CD4-positive, alpha-beta T cell treated with Interleukin-6 at 100 ng/mL for 8 hours (primary cell): Measurements from ENCODE around the gene SNX10.

Experiments used
- DNase-seq: peaks from one replicate; pipeline ENCODE4 v3.0.0-alpha.2; 2020; ENCODE audit warnings: mixed read lengths, low spot score

Gene SNX10

DNA sequence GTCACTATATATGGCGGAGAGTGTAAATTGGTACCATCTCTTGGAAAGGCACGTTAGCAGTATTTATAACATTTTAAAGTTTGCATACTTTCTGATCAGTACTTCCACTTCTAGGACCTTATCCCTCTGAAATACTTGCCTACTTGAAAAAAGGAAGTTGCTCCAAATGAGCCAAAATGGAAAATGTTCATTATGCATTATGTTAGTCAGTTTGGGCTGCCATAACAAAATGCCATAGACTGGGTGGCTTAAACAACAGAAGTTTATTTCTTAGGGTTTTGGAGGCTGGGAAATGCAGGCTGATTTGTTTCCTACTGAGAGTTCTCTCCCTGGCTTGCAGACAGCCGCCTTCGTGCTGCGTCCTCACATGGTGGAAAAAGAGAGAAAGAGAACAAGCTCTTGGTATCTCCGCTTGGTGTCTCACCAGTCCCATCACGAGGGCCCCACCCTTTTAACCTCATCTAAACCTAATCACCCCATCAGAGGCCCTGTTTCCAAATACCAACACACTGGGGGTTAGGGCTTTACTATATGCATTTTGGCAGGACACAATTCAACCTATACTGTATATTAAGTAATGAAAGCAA lies 6.9 kb downstream of the SNX10 start:
- DNase-seq: no peak

DNA sequence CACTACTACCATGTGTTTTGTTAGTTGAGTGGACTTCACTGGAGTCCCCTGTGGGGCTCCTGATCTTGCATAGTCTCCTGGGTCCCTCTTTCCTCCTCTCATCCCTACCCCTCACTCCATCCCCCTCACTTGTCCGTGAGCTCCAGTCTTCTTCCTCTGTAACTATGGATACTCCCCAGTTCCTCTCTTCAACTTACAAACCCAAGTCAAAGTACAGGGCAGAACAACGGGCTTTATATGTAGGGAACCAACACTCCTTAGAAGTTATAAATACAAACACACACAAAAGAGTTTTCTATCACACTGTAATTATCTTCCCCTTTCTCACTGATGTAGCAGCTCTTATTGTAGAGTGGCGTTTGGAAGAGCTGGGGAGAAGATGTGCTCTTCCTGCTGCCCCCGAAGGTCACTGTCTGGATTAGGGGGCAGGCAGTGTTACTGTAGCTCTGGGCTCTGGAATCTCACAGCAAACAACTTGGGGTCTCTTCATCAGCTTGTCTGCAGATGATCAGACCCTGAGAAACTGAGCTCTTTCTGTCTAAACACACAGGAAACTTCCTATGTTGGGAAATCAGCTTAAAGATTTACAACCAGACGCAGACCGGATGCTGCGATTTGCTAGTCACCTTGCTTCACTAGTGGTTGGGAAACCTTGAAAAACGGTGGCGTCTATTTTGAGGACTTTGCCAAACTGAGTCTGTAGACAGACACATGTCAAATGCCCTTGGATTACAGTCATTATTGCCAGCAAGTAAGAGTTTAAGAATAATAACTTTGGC lies 13.6 kb downstream of the SNX10 start:
- DNase-seq: peak; percentile 34

DNA sequence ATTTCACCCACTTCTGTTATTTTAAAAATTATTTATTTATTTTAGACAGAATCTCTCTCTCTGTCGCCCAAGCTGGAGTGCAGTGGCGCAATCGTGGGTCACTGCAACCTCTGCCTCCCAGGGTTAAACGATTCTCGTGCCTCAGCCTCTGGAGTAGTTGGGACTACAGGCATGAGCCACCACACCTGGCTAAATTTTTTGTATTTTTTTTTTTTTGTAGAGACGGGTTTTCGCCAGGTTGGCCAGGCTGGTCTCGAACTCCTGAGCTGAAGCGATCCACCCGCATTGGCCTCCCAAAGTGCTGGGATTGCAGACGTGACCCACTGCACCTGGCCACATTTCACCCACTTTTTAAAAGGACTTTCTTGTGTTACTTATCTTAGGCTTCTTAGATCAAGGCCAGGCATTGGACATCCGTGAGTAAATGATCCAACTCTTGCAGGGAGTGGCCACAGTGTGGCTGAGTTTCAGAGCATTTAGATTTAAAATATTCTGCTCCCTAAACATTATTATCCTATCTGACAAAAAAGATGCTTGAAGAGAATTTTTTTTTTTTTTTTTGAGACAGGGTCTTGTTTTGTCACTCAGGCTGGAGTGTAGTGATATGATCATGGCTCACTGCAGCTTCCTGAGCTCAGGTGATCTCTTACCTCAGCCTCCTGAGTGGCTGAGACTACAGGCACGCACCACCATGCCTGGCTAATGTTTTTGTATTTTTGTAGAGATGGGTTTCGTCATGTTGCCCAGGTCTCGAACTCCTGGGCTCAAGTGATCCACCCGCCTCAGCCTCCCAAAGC lies 14.4 kb downstream of the SNX10 start:
- no peak for DNase-seq

DNA sequence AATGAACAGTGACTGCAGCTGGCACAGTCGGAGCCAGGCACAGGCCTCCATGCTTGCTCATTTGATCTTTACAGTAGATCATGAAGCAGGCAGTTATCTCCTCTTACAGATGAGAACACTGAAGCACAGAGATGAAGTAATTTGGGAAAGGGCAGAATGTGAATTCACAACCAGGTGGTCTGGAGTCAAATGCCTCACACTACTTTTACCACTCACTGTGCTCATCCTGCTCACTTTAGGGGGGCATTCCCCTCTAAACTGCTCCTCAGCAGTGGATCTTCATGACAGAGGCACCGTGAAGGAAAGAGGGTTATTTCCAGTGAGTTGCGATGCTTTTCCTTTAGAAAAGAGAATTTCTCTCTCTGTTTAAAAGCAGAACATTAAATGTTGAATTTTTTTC lies 15.1 kb downstream of the SNX10 start:
- no peak for DNase-seq

DNA sequence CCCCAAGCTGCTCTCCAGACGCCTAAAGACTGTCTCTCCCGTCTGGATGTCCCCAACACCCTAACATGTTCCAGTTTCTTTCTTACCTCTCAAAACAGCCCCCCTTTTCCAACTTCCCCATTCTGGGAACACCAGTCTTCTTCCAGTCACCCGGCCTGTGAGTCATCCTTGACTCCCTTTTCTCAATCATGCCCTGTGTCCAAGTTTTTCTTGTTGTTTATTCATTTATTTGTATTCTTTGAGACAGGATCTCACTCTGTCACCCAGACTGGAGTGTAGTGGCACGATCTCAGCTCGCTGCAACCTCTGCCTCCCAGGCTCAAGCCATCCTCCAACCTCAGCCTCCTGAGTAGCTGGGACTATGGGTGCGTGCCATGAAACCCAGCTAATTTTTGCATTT lies 15.6 kb downstream of the SNX10 start:
- DNase-seq: no peak

DNA sequence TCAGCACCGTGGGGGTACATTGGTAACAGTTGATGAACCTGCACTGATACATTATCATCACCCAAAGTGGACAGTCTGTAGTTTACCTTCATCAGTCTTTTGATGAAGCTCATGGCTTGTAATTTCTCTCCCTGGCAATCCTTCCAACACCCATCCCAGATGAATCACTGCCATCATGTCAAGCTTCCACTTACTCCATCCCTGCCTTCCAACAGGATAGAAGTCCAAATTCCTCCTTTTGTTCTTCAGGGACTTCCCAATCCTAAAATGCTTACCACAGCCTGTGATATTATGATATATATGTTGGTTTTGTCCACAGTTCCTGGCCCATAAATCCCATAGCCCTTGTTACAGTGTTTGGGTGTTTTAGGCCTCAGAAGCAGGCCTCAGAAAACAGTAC lies 16.1 kb downstream of the SNX10 start:
- no peak for DNase-seq

DNA sequence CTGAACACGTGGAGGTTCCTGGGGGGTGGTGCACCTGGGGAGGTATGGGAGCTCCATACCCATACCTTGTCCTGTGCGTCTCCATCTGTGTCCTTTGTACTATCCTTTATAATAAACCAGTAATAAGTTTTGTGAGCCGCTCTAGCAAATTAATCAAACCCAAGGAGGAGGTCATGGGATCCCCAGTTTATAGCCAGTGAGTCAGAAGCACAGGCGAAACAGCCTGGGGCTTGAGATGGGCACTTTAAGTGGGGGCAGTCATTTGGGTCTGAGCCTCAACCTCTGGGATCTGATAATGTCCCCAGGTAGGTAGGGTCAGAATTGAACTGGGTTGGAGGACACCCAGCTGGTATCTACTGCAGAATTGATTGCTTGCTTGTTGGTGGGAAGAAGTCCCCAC lies 16.9 kb downstream of the SNX10 start:
- DNase-seq: no peak

DNA sequence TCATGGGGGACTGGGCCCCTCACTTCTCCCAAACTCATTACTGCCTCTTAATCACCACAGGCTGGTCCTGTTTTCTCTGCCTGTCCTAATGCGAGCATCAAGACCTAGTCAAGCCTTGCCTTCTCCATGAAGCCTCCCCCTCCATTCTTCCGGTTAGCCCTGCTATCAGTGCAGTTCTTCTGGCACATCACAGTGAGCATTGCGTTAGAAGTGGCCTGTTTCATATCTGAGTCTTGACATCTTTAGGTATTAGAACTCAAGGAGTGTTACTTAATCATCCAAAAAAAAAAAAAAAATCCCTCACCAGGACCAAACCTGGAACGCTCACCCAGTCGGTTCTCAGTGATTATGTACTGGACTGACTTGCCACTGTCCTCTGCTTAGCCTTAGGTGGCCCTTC lies 17.4 kb downstream of the SNX10 start:
- DNase-seq: no peak

DNA sequence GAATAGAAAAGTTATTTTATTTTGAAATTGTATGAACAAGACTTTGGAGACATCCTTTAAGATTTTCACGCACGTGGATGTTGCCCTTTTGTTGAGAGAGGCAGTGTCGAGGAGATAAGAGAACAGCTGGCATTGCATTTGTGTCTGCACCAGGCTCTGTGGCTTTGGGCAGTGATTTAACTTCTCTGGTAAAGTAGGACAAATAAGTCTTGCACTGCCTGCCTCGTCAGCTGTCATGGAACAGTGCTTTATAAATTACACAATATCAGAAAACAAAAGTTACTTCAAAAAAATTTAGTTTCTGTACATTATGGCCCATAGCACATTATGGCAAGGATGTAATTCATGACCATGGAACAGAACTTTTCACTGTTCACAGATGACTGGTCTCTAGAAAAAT lies 20.1 kb downstream of the SNX10 start:
- no peak for DNase-seq

DNA sequence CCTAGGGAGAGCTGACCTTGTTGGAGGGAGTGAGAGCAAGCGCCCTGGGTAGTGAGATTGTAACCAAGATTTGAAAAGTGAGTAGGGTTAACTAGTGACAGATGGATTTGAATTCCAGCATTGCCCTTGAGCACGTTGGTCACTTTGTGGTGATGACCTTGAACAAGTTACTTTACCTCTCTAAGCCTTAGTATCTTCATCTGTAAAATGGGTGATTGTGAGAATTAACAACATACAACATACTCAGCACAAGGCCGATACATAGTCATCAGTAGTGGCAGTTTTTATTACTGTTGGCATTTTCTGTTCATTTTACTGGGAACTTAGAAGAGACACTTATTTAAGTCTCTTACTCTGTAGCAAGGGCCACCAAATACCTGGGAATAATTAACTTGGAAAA lies 25.5 kb downstream of the SNX10 start:
- no peak for DNase-seq

DNA sequence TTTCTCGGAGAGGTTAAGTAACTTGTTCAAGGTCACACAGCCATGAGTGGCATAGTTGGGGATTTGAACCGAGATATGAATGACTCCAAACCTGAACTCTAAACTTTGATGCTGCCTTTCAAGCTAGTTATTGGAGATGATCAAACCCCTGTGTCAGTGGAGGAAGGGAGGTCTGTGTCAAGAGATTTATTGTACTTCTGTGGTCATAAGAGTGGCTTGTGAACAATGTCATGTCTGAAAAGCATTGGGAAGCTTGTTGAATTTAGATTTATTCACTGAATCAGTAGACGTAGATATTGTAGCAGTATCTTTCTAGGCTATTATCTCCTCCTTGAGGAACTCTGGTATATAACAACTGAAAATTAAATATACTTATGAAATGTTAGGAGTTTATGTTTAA lies 27.3 kb downstream of the SNX10 start:
- no peak for DNase-seq

DNA sequence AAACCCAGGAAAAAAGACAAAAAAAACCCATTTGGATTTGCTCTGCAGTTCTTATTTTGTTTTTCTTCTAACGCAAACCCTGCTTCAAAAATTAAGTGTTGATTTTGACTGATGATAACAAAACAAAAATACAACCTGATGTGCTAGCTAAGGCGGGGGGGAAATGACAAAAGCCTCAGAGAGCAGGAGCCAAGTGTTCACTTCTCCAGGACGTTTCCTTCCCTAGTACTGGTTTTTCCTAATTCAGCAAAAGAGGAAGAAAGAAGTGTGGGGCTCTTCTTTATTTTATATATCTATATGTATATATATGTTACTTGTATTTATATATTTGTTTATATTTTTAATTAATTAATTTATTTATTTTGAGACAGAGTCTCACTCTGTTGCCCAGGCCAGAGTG lies 28.0 kb downstream of the SNX10 start:
- no peak for DNase-seq

DNA sequence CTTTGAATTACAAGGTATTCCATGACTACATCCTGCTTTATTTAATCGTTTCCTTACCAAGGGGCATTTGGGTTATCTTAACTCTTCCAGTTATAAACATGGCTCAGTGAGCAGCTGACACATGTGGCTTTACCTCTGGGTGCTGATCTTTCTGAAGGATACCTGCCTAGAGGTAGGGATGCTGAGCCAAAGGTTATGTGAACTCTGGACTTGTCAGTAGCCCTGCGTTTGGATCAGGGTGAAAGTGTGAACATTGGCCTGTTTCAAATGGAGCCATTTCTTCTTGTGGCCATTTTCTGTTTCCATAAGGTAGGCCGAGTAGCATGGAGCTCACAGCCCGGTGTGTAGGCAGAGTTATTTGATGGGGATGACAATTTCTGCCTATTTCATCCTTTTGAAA lies 29.2 kb downstream of the SNX10 start:
- no peak for DNase-seq

DNA sequence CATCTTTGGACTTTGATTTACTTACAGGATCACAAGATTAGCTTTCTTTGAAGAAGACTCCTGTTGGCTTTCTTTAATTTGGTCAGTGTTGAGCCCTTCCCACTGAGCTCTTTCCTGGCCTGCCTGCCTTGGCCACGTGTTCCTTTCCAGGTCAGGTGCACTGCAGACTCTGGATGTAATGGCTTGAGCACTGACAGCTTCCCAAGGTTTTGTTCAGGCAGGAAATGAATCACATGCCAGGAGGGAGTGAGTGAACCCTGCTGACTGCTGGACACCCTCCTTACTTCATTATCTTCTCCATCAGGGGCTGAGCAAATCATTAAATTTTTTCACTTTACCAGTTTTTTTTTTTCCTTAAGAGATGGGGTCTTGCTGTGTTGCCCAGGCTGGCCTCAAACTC lies 29.8 kb downstream of the SNX10 start:
- no peak for DNase-seq

DNA sequence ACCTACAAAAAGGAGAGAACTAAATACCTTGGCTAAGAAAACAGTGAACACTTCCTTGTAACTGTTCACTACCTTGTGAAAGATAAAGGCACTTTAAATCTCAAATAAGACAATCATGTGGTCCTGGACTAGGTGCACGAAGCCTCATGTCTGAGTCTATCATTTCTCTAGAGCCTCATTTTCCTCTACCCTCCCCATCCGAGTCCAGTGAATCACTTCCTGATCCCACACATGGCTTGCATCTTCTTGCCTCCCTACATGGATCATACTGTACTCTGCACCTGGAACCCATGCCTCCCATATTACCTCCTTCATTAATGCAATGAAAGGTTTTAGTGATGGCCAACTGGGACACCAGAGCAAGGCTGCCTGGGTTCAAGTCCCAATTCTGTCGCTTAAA lies 34.5 kb downstream of the SNX10 start:
- DNase-seq: no peak

DNA sequence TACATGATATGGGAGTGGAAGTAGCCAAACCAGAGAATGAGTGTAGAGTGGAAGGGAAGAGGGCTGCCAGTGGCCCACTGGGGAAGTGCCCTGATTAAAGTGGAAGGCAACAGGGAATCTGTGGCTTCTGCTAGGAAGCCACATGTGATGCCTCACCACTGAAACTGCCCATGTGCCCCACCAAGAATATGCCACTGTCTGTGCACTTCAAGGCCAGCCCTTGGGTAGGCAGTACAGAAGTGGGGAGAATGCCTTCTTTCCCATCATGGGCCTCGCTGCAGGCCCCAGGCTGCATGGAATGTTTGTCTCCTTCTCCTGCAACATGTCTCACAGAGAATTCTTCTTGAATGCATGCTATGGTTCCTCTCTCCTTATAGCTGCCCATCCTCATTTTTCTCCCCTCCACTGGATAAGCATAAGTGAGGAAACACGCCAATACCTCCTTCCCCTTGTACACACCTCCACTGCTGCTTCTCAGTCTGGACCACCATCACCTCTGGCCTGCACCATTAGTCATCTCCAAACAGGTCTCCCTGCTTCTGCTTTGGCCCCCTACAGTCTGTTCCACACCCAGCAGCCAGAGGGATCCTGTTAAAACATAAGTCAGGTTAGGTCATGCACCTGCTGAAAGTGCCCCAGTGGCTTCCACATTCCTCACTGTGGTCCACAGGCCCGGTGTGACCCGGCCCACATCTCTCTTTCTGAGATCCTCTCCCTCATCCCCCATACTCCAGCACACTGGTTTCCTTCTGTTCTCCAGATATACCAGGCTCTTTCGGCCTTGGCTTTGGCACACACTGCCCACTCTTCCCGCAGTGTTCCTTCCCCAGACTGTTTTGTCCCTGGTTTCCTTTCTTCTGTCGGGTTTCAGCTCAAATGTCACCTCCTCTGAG lies 37.1 kb downstream of the SNX10 start:
- DNase-seq: no peak

DNA sequence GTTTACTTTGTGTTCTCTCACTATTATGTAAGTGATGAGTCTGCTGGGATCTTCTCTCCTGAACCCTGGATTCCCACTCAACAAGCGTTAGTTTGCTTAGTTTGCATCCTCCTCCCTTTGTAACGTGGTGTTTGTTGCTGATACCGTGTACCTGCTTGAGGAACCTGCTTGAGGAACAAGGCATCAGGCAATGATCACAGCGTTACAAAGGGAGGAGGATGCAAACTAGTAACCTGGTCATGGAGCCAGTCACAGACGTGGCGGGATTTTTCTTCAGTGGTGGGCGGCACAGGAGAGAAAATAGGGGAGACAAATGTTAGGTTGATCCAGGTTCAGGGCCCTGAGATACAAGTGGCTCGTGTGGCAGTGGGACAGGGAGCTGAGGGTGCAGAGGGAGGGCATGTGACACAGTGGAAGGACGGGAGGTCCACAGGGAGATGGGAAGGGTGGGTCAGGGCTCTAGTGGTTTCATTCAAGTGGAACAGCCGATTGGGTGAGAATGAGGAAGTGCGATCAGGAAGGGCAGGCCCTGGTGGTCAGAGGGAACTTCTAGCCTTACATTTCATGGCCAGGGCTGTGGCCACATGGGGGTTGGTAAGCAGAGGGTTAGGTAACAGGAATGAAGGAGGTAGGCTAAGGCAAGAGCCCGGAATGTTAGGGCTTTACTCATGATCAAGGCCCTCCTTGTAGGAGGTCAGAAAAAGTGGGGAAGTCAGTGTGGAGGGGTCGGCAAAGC lies 38.0 kb downstream of the SNX10 start:
- DNase-seq: no peak

DNA sequence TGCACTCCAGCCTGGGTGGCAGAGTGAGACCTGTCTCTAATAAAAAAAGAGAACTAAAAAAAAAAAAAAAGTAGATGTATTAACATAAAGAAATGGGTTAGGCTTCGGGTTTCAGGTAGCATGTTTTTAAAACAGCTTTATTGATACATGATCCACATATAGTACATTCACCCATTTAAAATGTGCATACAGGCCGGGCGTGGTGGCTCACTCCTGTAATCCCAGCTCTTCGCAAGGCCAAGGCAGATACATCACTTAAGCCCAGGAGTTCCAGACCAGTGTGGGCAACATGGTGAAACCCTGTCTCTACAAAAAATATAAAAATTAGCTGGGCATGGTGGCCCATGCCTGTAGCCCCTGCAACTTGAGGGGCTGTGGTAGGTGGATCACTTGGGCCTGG lies 39.5 kb downstream of the SNX10 start:
- DNase-seq: no peak

DNA sequence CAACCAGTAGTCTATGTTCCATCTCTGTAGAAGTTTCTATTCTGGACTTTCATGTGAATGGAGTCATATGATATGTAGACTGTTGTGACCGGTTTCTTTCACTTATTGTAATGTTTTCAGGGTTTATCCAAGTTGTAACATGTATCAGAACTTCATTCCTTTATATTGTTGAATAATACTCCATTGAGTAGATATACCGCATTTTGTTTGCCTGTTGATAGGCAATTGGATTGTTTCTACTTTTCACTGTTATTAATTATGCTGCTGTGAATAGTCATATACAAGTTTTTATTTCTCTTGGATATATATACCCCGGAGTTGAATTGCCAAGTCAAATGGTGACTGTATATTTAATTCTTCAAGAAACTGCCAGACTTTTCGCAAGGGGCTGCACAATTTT lies 40.1 kb downstream of the SNX10 start:
- DNase-seq: no peak

DNA sequence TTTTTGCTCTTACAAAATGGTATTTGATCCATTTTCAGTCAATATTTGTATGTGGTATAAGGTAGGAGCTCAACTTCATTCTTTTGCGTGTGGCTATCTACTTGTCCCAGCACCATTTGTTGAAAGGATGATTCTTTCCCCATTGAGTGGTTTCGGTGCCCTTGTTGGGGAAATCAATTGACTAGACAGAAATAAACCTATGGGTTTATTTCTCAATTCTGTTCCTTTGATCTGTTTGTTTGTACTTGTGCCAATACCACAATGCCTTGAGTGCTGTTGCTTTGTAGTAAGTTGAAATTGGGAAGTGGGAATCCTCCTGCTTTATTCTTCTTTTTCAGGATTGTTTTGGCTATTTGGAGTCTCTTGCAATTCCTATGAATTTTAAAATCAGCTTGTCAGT lies 41.0 kb downstream of the SNX10 start:
- DNase-seq: no peak

DNA sequence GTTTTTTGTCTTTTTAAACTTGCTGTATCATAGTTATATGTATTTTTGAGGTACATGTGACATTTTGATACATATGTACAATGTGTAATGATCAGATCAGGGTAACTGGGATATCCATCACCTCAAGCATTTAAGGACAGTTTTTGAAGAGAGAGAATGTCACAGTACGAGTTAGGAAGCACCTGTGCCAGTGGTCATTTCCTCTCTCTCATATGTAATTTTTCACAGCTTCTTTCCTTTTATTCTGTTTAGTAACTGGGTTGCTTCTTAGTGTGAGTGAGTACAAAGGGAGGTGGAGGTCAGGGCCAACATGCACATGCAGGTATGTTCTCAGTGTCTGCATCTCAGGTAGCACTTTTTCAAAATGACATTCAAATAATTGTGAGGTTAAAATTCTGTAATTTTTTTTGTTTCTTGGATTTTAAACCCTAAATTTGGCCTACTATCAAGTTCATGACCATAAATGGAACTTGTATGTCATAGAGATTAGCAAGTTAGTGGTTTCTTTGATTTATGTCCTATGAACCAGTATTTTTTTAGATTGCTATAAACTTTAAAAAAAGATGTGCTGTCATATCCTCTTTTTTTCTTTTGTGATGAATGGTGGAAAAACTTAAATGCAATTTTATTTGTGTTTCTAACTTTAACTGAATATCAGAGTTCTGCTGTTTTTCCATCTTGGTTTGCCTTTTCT lies 42.7 kb downstream of the SNX10 start:
- DNase-seq: no peak
